ENCODE data around the gene SEC22C. TPM values are rescaled to one million over a fixed set of nuclear protein-coding genes. Genes with fewer than 3 reads are reported as not detected.

Gene SEC22C
- total RNA-seq, 1 experiment from 2014 or later, result 38.1 TPM

GRCh38 chr3:42539871-42540714, 41.7 kb downstream of the SEC22C start:
- no peak overlapping the region for H3K4me2 ChIP-seq
- H3K79me2 ChIP-seq (ENCODE audit: low read depth), result no peaks in the 10 kb centered on the region
- no peak overlapping the region for H2AFZ ChIP-seq
- POLR2A ChIA-PET (ENCODE audit: unreplicated experiment), result no interaction called here
- intact Hi-C loops (cut with micrococcal nuclease; ENCODE audit: unreplicated experiment), result loop anchor here (1.0 to 10.0 kb wide), 3 partner anchors 38 to 645 kb away; partner anchors contain the start of gene VIPR1
- no peaks in the 10 kb centered on the region for H3K27me3 ChIP-seq (ENCODE audit: insufficient read depth, low read depth)
- TF ChIP-seq EZH2 (IDR thresholded peaks at IDR 0.05; ENCODE audit: low read depth), result no peak
- peak; percentile 82 for TF ChIP-seq CTCF (conservative IDR thresholded peaks at IDR 0.05)
- no TSS peak for BruUV-seq (replicated peaks)
- no peak overlapping the region for H3K4me3 ChIP-seq
- H3K4me1 ChIP-seq (replicated peaks; ENCODE audit: insufficient read depth), result 0 out of 2 replicates have a peak, but pooled peaks cover 9% of the 10 kb centered on the region
- H3F3A ChIP-seq (ENCODE audit: insufficient read depth, low read depth), result no peaks in the 10 kb centered on the region
- H3K27ac ChIP-seq, result no peak overlapping the region
- no peaks in the 10 kb centered on the region for H3K9me3 ChIP-seq (ENCODE audit: insufficient read depth, low read depth)
- H3K9me2 ChIP-seq (ENCODE audit: insufficient read depth), result no peaks in the 10 kb centered on the region
- peak; percentile 50 to 71 for DNase-seq
- CTCF ChIA-PET, result interaction anchor here (0.7 kb wide), 1 partner anchor 18 kb away, joined by 4 read pairs; no protein-coding TSS in a partner anchor
- no peaks in the 10 kb centered on the region for H3K36me3 ChIP-seq (ENCODE audit: low read depth)
- H4K20me1 ChIP-seq (ENCODE audit: insufficient read depth), result no peaks in the 10 kb centered on the region

DNA sequence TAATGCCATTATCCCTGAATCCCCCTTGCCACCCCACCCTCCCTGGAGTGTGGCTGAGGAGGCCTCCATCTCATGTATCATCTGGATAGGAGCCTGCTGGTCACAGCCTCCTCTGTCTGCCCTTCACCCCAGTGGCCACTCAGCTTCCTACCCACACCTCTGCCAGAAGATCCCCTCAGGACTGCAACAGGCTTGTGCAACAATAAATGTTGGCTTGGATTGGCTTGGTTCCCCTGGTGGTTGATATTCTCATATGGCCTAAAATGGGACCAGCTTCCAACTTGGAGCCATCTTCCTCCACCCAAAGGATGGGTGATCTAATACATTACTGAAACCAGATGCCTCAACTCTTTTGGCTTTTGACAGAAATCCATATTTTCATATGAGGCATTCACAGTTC, 44.4 kb downstream of the SEC22C start:
- no peaks in the 10 kb centered on the region for H3K36me3 ChIP-seq (ENCODE audit: low read depth)
- no peaks in the 10 kb centered on the region; the same call in 1 of the 2 replicates for H4K20me1 ChIP-seq (ENCODE audit: insufficient read depth)
- H3K27ac ChIP-seq, result no peak overlapping the region
- no peaks in the 10 kb centered on the region for H3K9me3 ChIP-seq (ENCODE audit: insufficient read depth, low read depth)
- no peak for TF ChIP-seq EZH2 (IDR thresholded peaks at IDR 0.05; ENCODE audit: low read depth)
- TF ChIP-seq CTCF (conservative IDR thresholded peaks at IDR 0.05), result no peak
- no peaks in the 10 kb centered on the region for H3K27me3 ChIP-seq (ENCODE audit: insufficient read depth, low read depth)
- no peak overlapping the region for H2AFZ ChIP-seq
- H3K9me2 ChIP-seq (ENCODE audit: insufficient read depth), result no peaks in the 10 kb centered on the region
- no peak for DNase-seq
- no peaks in the 10 kb centered on the region for H3K79me2 ChIP-seq (ENCODE audit: low read depth)
- ChIA-PET CTCF (no interaction called here), POLR2A (ENCODE audit: unreplicated experiment) (no interaction called here)
- intact Hi-C loops (cut with micrococcal nuclease; ENCODE audit: unreplicated experiment), result no loop called here
- no peak overlapping the region for H3K4me2 ChIP-seq
- H3K4me1 ChIP-seq (replicated peaks; ENCODE audit: insufficient read depth), result no peaks in the 10 kb centered on the region
- no TSS peak for BruUV-seq (replicated peaks)
- no peaks in the 10 kb centered on the region for H3F3A ChIP-seq (ENCODE audit: insufficient read depth, low read depth)
- H3K4me3 ChIP-seq, result no peak overlapping the region

DNA sequence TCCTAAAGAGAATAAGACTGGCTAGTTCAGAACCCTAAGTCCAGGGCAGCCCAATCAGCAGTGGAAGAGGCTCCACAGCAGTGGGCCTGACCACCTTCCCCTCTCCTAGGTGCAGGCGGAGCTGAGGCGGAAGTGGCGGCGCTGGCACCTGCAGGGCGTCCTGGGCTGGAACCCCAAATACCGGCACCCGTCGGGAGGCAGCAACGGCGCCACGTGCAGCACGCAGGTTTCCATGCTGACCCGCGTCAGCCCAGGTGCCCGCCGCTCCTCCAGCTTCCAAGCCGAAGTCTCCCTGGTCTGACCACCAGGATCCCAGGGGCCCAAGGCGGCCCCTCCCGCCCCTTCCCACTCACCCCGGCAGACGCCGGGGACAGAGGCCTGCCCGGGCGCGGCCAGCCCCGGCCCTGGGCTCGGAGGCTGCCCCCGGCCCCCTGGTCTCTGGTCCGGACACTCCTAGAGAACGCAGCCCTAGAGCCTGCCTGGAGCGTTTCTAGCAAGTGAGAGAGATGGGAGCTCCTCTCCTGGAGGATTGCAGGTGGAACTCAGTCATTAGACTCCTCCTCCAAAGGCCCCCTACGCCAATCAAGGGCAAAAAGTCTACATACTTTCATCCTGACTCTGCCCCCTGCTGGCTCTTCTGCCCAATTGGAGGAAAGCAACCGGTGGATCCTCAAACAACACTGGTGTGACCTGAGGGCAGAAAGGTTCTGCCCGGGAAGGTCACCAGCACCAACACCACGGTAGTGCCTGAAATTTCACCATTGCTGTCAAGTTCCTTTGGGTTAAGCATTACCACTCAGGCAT, 45.6 kb downstream of the SEC22C start:
- Histone ChIP-seq H4K20me1 (ENCODE audit: insufficient read depth) (no peaks in the 10 kb centered on the region; the same call in 1 of the 2 replicates), H3K27ac (no peak overlapping the region), H3K4me1 (replicated peaks; ENCODE audit: insufficient read depth) (no peaks in the 10 kb centered on the region), H3K79me2 (ENCODE audit: low read depth) (no peaks in the 10 kb centered on the region), H3K9me2 (ENCODE audit: insufficient read depth) (no peaks in the 10 kb centered on the region), H3K4me3 (no peak overlapping the region), H3K9me3 (ENCODE audit: insufficient read depth, low read depth) (no peaks in the 10 kb centered on the region), H3K36me3 (ENCODE audit: low read depth) (no peaks in the 10 kb centered on the region), H3K4me2 (no peak overlapping the region), H3K27me3 (ENCODE audit: insufficient read depth, low read depth) (no peaks in the 10 kb centered on the region), H3F3A (ENCODE audit: insufficient read depth, low read depth) (no peaks in the 10 kb centered on the region), H2AFZ (no peak overlapping the region)
- CTCF ChIA-PET, result interaction anchor here (0.6 to 2.4 kb wide), 4 partner anchors 19 to 313 kb away, joined by 3 to 16 read pairs (median 4); partner anchors contain the start of gene VIPR1
- DNase-seq, result no peak
- intact Hi-C loops (cut with micrococcal nuclease; ENCODE audit: unreplicated experiment), result no loop called here
- TF ChIP-seq CTCF (conservative IDR thresholded peaks at IDR 0.05), result peak; percentile 57; the same call in 1 of the 2 replicates
- TF ChIP-seq EZH2 (IDR thresholded peaks at IDR 0.05; ENCODE audit: low read depth), result no peak
- POLR2A ChIA-PET (ENCODE audit: unreplicated experiment), result no interaction called here
- BruUV-seq (replicated peaks), result no TSS peak
